Measurements from ENCODE around the gene HMCN1. TPM values are rescaled to one million over a fixed set of nuclear protein-coding genes. Genes with fewer than 3 reads are reported as not detected.
A peak's percentile ranks its signal among the peaks of the same experiment; 100 is the strongest.

HMCN1 gene
- polyA plus RNA-seq (2011; rRNA removed) (19.7 and 20.9 TPM in 2 replicates), polyA minus RNA-seq (2011; rRNA and poly(A)+ RNA removed) (36.6 and 38.6 TPM in 2 replicates)

GRCh38 chr1:185733818-185734735 is at the start of gene HMCN1:
Gene HMCN1 (plus strand): TSS chr1:185734391. CDS start chr1:185734780, 389 bp downstream.
- Histone ChIP-seq H3K9me3 (ENCODE audit: control insufficient read depth, insufficient read depth, low read length) (no peaks in the 10 kb centered on the region), H3K27ac (ENCODE audit: low read depth, low read length) (peak within 1 kb of the TSS; percentile 55), H3K4me3 (ENCODE audit: low read depth, low read length) (peak within 1 kb of the TSS; percentile 64), H3K27me3 (ENCODE audit: control insufficient read depth, insufficient read depth, low read length) (no peaks in the 10 kb centered on the region)
- peak; percentile 59 for TF ChIP-seq CTCF (IDR thresholded peaks at IDR 0.05; ENCODE audit: low read depth, low read length)
- DNase-seq (ENCODE audit: low read depth, low spot score): no peak
- ChIA-PET CTCF (interaction anchor here (0.8 to 3.6 kb wide), 4 partner anchors 14 to 478 kb away, joined by 3 to 32 read pairs (median 6); no protein-coding TSS in a partner anchor), POLR2A (no interaction called here)

- Histone ChIP-seq H3K27me3 (ENCODE audit: control insufficient read depth, insufficient read depth, low read length) (no peaks in the 10 kb centered on the region), H3K9me3 (ENCODE audit: control insufficient read depth, insufficient read depth, low read length) (no peaks in the 10 kb centered on the region), H3K4me3 (ENCODE audit: low read depth, low read length) (no peak overlapping the region), H3K27ac (ENCODE audit: low read depth, low read length) (no peak overlapping the region)
- ChIA-PET CTCF (no interaction called here), POLR2A (no interaction called here)
- DNase-seq (ENCODE audit: low read depth, low spot score): no peak
- no peak for TF ChIP-seq CTCF (IDR thresholded peaks at IDR 0.05; ENCODE audit: low read depth, low read length)
Observed at GRCh38 chr1:185686821-185687778, 47.1 kb upstream of the HMCN1 start.

GRCh38 chr1:185690527-185690926 is 43.7 kb upstream of the HMCN1 start:
- Histone ChIP-seq H3K9me3 (ENCODE audit: control insufficient read depth, insufficient read depth, low read length) (no peaks in the 10 kb centered on the region), H3K4me3 (ENCODE audit: low read depth, low read length) (no peak overlapping the region), H3K27me3 (ENCODE audit: control insufficient read depth, insufficient read depth, low read length) (no peaks in the 10 kb centered on the region), H3K27ac (ENCODE audit: low read depth, low read length) (no peak overlapping the region)
- POLR2A ChIA-PET: no interaction called here
- CTCF ChIA-PET: no interaction called here
- no peak for TF ChIP-seq CTCF (IDR thresholded peaks at IDR 0.05; ENCODE audit: low read depth, low read length)
- DNase-seq (ENCODE audit: low read depth, low spot score): no peak

- CTCF ChIA-PET: interaction anchor here (0.6 to 1.6 kb wide), 5 partner anchors 11 to 524 kb away, joined by 3 to 6 read pairs (median 5); no protein-coding TSS in a partner anchor
- no peaks in the 10 kb centered on the region for H3K9me3 ChIP-seq (ENCODE audit: control insufficient read depth, insufficient read depth, low read length)
- H3K27ac ChIP-seq (ENCODE audit: low read depth, low read length): no peak overlapping the region
- POLR2A ChIA-PET: no interaction called here
- no peak overlapping the region for H3K4me3 ChIP-seq (ENCODE audit: low read depth, low read length)
- DNase-seq (ENCODE audit: low read depth, low spot score): no peak
- no peak for TF ChIP-seq CTCF (IDR thresholded peaks at IDR 0.05; ENCODE audit: low read depth, low read length)
- no peaks in the 10 kb centered on the region for H3K27me3 ChIP-seq (ENCODE audit: control insufficient read depth, insufficient read depth, low read length)
Observed at GRCh38 chr1:185693654-185694053, 40.5 kb upstream of the HMCN1 start.
